SK-N-SH (cell line): Measurements from ENCODE around the gene PLA2G3. TPM values are rescaled to one million over a fixed set of nuclear protein-coding genes. Genes with fewer than 3 reads are reported as not detected.
A peak's percentile ranks its signal among the peaks of the same experiment; 100 is the strongest.

ENCODE experiments used
- CTCF ChIA-PET: fragments of 300-600, 350-600 bp; formaldehyde crosslinking; extraction: SDS; loops from one replicate; lab custom pipeline; 2021; lab: Yijun Ruan, JAX
- POLR2A ChIA-PET: fragments of 350-600 bp; sonication (Branson Sonifier 250); formaldehyde crosslinking; extraction: SDS; loops from one replicate; lab custom pipeline; 2020; ENCODE audit warnings: antibody characterized with exemption, inconsistent platforms; lab: Yijun Ruan, JAX
- DNase-seq: peaks from one replicate; pipeline ENCODE4 v3.0.0; 2012
- H2AFZ ChIP-seq: fragments of 200-600 bp; sonication (generic); 2 replicates; pipeline ENCODE4 v1.8.1; 2016; ENCODE audit warnings: antibody characterized with exemption, mild to moderate bottlenecking, low read depth
- H3F3A ChIP-seq: fragments of 200-600 bp; sonication (generic); replicated peaks from 2 replicates; pipeline ENCODE3; 2016; ENCODE audit warnings: antibody characterized with exemption, mild to moderate bottlenecking; ENCODE audit not compliant: insufficient read depth
- H3K27ac ChIP-seq, 2 experiments: fragments of 200-500 bp in 1 of 2; fragments of 200-600 bp in 1 of 2; sonication (Bioruptor generic) in 1 of 2; sonication (generic), shearing (Covaris generic) in 1 of 2; 2 replicates each; pipeline versions ENCODE4 v1.5.1 to v1.6.1; 2014 to 2016; ENCODE audit warnings: low read depth in 2 of 2, inconsistent platforms in 1 of 2, low read length in 1 of 2, mild to moderate bottlenecking in 1 of 2, mixed read lengths in 1 of 2
- H3K27me3 ChIP-seq: fragments of 200-600 bp; sonication (generic), shearing (Covaris generic); 2 replicates; pipeline ENCODE4 v1.6.1; 2016; ENCODE audit warnings: mixed run types; ENCODE audit not compliant: insufficient read depth
- H3K36me3 ChIP-seq, 2 experiments: fragments of 200-500 bp in 1 of 2; fragments of 200-600 bp in 1 of 2; sonication (Bioruptor generic) in 1 of 2; sonication (generic) in 1 of 2; replicated peaks in 1 of 2; 2 replicates each; pipeline versions ENCODE3 to v1.5.1; 2014 to 2016; ENCODE audit warnings: low read length in 1 of 2, mild to moderate bottlenecking in 1 of 2; ENCODE audit not compliant: insufficient read depth in 2 of 2, control insufficient read depth in 1 of 2
- H3K4me1 ChIP-seq, 2 experiments: fragments of 200-500 bp in 1 of 2; fragments of 200-600 bp in 1 of 2; sonication (Bioruptor generic) in 1 of 2; sonication (generic), shearing (Covaris generic) in 1 of 2; 2 replicates each; pipeline versions ENCODE4 v1.5.1 to v1.6.1; 2014 to 2016; ENCODE audit warnings: low read depth in 1 of 2, low read length in 1 of 2, mixed run types in 1 of 2; ENCODE audit not compliant: insufficient read depth in 2 of 2, control insufficient read depth in 1 of 2
- H3K4me2 ChIP-seq: fragments of 200-600 bp; sonication (generic), shearing (Covaris generic); 2 replicates; pipeline ENCODE4 v1.6.1; 2017; ENCODE audit warnings: mixed run types
- H3K4me3 ChIP-seq, 2 experiments: fragments of 200-500 bp in 1 of 2; fragments of 200-600 bp in 1 of 2; sonication (Bioruptor generic) in 1 of 2; sonication (generic), shearing (Covaris generic) in 1 of 2; 2 replicates each; pipeline versions ENCODE4 v1.5.1 to v1.8.1; 2014 to 2016; ENCODE audit warnings: low read depth in 2 of 2, inconsistent platforms in 1 of 2, low read length in 1 of 2, mild to moderate bottlenecking in 1 of 2, mixed read lengths in 1 of 2, moderate library complexity in 1 of 2
- H3K79me2 ChIP-seq: fragments of 200-600 bp; sonication (generic); 2 replicates; pipeline ENCODE4 v1.8.1; 2017; ENCODE audit warnings: mild to moderate bottlenecking; ENCODE audit not compliant: insufficient read depth
- H3K9ac ChIP-seq: fragments of 200-600 bp; sonication (generic); 2 replicates; pipeline ENCODE4 v1.6.1; 2017; ENCODE audit warnings: mixed run types
- H3K9me2 ChIP-seq: fragments of 200-600 bp; sonication (generic); 2 replicates; pipeline ENCODE4 v1.6.1; 2017; ENCODE audit warnings: mixed run types
- H3K9me3 ChIP-seq: fragments of 200-600 bp; sonication (generic); 2 replicates; pipeline ENCODE4 v1.6.1; 2017; ENCODE audit warnings: mixed run types, mild to moderate bottlenecking, moderate library complexity
- H4K20me1 ChIP-seq: fragments of 200-600 bp; sonication (generic); 2 replicates; pipeline ENCODE4 v1.6.1; 2017; ENCODE audit warnings: mild to moderate bottlenecking, mixed run types; ENCODE audit not compliant: insufficient read depth
- CTCF ChIP-seq: fragments of 200-600 bp; sonication (generic); IDR thresholded peaks from 2 replicates; pipeline ENCODE4 v1.6.1; 2017; ENCODE audit warnings: antibody characterized with exemption, mild to moderate bottlenecking, moderate library complexity
- ELF1 ChIP-seq: IDR thresholded peaks from 2 replicates; pipeline ENCODE4 v1.4.0; 2012
- EP300 ChIP-seq, 2 experiments: IDR thresholded peaks; 2 replicates each; pipeline versions ENCODE4 v1.4.0 to v1.6.1; 2012; ENCODE audit warnings: borderline replicate concordance in 1 of 2, low read depth in 1 of 2, low read length in 1 of 2
- MEF2A ChIP-seq: IDR thresholded peaks from 2 replicates; pipeline ENCODE4 v1.4.0; 2012; ENCODE audit warnings: low read depth, borderline replicate concordance
- MXI1 ChIP-seq: IDR thresholded peaks from 2 replicates; pipeline ENCODE4 v1.6.1; 2012; ENCODE audit warnings: mild to moderate bottlenecking, low read depth, low read length, improper control_type of control experiment
- NRF1 ChIP-seq: IDR thresholded peaks from 2 replicates; pipeline ENCODE4 v1.6.1; 2012; ENCODE audit warnings: low read depth, mild to moderate bottlenecking, low read length
- PBX3 ChIP-seq: IDR thresholded peaks from 2 replicates; pipeline ENCODE4; 2012
- RAD21 ChIP-seq: IDR thresholded peaks from 2 replicates; pipeline ENCODE4 v1.6.1; 2012; ENCODE audit warnings: mild to moderate bottlenecking, low read length
- RCOR1 ChIP-seq: fragments of 150-350 bp; IDR thresholded peaks from 2 replicates; pipeline ENCODE4 v1.6.1; 2017; ENCODE audit warnings: antibody characterized with exemption, low read length
- RFX5 ChIP-seq: IDR thresholded peaks from 2 replicates; pipeline ENCODE4 v1.6.1; 2012; ENCODE audit warnings: mild to moderate bottlenecking, improper control_type of control experiment, low read length
- SIN3A ChIP-seq: IDR thresholded peaks from 2 replicates; pipeline ENCODE4 v1.6.1; 2012; ENCODE audit warnings: low read depth, mild to moderate bottlenecking, low read length, moderate library complexity, borderline replicate concordance
- TAF1 ChIP-seq: IDR thresholded peaks from 2 replicates; pipeline ENCODE4 v1.6.1; 2012; ENCODE audit warnings: low read depth, mild to moderate bottlenecking, low read length, moderate library complexity, borderline replicate concordance
- USF1 ChIP-seq: IDR thresholded peaks from 2 replicates; pipeline ENCODE4 v1.4.0; 2012; ENCODE audit warnings: low read depth, borderline replicate concordance
- YY1 ChIP-seq: IDR thresholded peaks from 2 replicates; pipeline ENCODE4 v1.4.0; 2012; ENCODE audit warnings: low read depth, mild to moderate bottlenecking
- ZBTB33 ChIP-seq: IDR thresholded peaks from 2 replicates; pipeline ENCODE4 v1.4.0; 2012; ENCODE audit warnings: low read depth, borderline replicate concordance
- WGBS: methylation state at CpG from one replicate; pipeline ENCODE4 v1.1.6; 2017; ENCODE audit warnings: low lambda C conversion rate; 5-methylcytosine and 5-hydroxymethylcytosine counted together
- polyA plus RNA-seq, 3 experiments: library from polyadenylated mRNA; depleted of rRNA; stranded (reverse); fragments of >200 nt; gene quantifications; 2 replicates each; pipeline ENCODE4 v1.2.3, GENCODE V29; 2012

Gene PLA2G3
- polyA plus RNA-seq, 1 of the 3 experiments (the other 2 are of a cell fraction) = not detected

GRCh38 chr22:31155422-31155821, 15.1 kb upstream of the PLA2G3 start (continued):
- no peak for TF ChIP-seq ZBTB33
- no peak for TF ChIP-seq MXI1
- no peak for TF ChIP-seq RCOR1
- no peak for TF ChIP-seq ELF1
- TF ChIP-seq RAD21 = no peak
- no peak for TF ChIP-seq RFX5
- TF ChIP-seq YY1 = no peak
- TF ChIP-seq CTCF = no peak
- TF ChIP-seq MEF2A = no peak
- TF ChIP-seq SIN3A = no peak
- TF ChIP-seq EP300 (IDR thresholded peaks at IDR 0.05; ENCODE audit: borderline replicate concordance in 1 of 2, low read depth in 1 of 2, low read length in 1 of 2) = no peak
- TF ChIP-seq TAF1 = no peak
- TF ChIP-seq PBX3 = no peak
- TF ChIP-seq NRF1 = no peak
- TF ChIP-seq, all 33 proteins: peak for 5

GRCh38 chr22:31154975-31155374, 14.7 kb upstream of the PLA2G3 start:
- WGBS = 88% methylated on average over 1 of the region's 1 CpG
- H3K9me2 ChIP-seq = no peaks in the 10 kb centered on the region
- peaks cover 2% of the 10 kb centered on the region; the same call in 1 of the 2 replicates for H3K79me2 ChIP-seq
- no peak overlapping the region; the same call in 1 of the 2 replicates for H3K9ac ChIP-seq
- POLR2A ChIA-PET = no interaction called here
- H3F3A ChIP-seq = peaks cover 16% of the 10 kb centered on the region
- H3K4me1 ChIP-seq = peaks cover 0 to 10% of the 10 kb centered on the region in 2 experiments; a peak in 2 of 4 replicates
- peak overlapping the region; percentile 70; the same call in 1 of the 2 replicates for H2AFZ ChIP-seq
- H3K9me3 ChIP-seq = no peaks in the 10 kb centered on the region
- DNase-seq = no peak
- H3K4me2 ChIP-seq = peak overlapping the region; percentile 14; the same call in 1 of the 2 replicates
- CTCF ChIA-PET = interaction anchor here (1.2 to 3.1 kb wide), 5 partner anchors 12 to 392 kb away, joined by 4 to 17 read pairs (median 5); partner anchors contain the start of gene SELENOM
- no peaks in the 10 kb centered on the region for H3K36me3 ChIP-seq
- no peaks in the 10 kb centered on the region for H4K20me1 ChIP-seq
- H3K27ac ChIP-seq = peak overlapping the region in 1 of 2 experiments; percentile 78; a peak in 2 of 4 replicates
- H3K27me3 ChIP-seq = no peaks in the 10 kb centered on the region
- no peak overlapping the region for H3K4me3 ChIP-seq
- no peak for TF ChIP-seq MXI1
- no peak for TF ChIP-seq USF1
